Inflammatory macrophage (primary cell): ENCODE measurements around the gene LMO7.

Experiments used
- DNase-seq, 2 donors: peaks; one replicate each; pipeline ENCODE4 v3.0.0-alpha.2; 2020 to 2022

Gene LMO7

DNA sequence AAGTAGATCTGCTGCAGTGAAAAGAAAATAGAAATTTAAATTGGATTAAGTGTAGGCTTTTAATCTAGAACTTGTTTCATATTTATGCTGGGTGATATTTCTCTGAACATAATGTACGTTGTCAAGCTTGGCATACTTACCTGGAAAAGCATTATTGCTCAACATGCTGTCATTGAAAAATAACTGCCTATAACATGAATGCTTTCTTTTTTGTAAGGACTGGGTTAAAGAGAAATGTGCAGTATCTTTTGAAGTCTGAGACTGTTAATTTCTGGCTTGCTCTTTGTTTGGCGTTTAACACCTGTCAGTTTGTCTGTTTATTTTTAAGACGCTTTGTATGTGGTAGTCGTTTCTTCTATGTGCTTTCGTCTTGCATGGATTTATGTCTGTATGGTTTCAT is 175.2 kb downstream of the LMO7 start:
- no peak for DNase-seq

GRCh38 chr13:75811841-75812240 is 175.7 kb downstream of the LMO7 start:
- DNase-seq: no peak

GRCh38 chr13:75812751-75813181 is 176.6 kb downstream of the LMO7 start:
- DNase-seq: no peak

DNA sequence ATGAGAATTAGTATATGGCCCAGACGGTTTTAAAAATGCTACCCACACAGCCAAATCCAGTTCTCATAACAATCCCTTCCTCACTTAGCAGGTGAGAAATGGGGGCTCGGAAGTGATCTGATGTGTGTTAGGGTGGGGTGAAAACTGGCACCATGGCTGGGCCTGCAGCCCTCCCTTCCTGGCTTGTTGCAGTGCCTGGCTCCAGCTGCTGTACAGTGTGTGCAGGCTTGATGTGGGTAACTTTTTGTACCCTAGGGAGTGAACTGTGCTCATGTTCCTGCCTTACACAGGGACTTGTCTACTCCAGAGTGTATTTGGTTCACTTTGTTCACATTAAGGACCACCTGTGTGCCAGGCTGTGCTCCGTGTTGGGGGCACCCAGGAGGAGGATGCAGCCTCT is 177.2 kb downstream of the LMO7 start:
- no peak for DNase-seq

DNA sequence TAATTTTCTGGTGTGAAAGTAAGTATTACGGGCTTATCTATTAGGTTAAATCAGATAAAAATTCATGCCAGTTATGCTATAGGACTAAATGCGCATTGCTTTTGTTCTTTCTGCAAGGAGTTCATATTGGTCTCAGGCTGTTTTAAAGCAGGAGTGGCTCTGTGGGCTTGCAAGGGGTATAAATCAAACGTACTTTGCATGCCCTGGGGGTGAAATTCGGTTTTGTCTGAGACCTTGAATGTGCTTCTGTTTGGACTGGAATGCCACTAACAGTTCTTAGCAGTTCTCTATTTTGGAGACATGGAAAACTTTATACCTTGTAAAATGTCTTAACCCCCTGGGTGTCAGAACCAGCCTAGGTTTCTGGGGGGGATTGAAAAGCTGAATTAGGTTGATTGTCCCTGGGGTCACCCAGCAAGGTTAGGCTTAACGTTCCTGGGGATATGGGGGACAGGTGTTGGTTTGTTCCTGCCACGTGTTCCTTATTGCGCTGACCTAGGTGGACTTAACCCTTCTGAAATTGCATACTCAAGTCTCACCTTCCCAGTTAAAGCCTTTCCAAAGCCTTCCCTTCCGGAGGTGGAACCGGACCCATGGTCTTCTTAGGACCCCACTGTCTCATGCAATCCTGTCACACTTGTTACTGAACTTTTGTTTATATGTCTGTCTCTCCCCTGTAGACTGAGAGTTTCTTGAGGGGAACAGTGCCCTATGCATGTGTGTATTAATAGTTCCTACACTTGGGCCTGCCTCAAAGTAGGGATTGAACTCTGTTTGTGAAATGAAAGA is 182.2 kb downstream of the LMO7 start:
- DNase-seq: no peak

DNA sequence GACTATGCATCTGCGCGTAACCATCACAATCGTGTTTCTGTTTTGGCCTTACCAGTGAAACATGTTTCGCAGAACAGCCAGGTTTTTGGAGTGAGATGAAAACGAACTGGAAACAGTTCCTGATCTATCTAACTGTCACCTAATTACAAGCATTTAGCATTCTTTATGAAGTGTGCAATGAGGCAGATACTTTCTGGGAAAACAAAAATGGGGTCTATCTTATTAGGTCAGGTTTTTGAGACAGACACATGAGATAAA is 182.8 kb downstream of the LMO7 start:
- no peak for DNase-seq

DNA sequence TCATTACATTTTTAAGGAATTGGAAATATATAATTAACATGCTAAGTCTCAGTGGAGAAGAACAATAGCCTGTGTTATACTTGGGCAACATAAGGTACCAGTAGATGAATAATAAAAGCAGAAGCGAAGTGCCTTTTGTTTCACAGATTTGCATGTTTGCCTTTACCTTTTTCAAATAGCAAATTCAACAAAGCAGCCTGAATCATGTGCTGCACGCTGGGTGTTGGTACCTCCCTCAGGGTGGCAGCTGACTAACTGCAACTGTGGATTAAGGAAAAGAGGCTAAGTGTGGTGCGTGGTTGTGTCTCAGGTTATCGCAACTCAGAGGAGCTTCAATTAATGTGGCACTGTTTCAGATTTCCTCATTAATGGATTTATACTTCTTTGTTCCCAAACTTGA is 189.0 kb downstream of the LMO7 start:
- DNase-seq: no peak

- DNase-seq: no peak
Observed at GRCh38 chr13:75825594-75825993, 189.5 kb downstream of the LMO7 start.

GRCh38 chr13:75826391-75826790 is 190.3 kb downstream of the LMO7 start:
- DNase-seq: no peak

DNA sequence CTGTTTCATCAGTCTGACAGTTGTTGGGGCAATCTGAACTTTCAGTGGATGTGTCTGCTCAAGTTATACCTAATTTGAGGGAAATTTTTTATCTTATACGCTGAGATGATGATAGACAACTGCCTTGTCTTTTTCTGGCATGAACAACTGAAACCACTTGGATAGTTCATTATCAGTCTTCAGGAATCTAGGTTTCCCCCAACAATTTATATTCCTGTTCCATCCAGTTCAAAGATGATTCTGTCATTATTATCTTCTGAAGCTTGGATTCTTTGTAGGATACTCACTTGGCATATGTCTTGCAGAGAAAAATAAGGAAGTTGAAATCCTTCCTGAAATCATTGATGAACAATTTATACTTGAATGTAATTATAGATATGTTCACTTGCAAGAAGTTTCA is 193.7 kb downstream of the LMO7 start:
- DNase-seq: no peak

DNA sequence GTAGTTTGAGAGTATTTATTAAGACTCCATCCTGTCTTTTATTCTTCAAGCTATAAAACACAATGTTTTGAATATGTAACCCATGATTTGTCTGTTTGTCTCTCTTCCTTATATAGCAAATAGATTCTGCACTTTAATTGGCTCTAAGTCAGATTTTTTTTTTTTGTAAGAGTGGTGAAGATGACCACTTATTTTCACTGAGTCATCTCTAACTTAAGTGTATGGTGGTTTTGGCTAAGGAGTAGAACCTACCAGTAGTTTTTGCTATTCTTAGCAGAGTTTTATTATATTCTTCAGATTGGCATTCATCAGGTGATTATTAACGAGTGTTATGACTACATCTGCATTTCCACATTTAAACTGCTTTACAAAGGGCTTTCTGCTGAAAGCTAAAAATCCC is 194.7 kb downstream of the LMO7 start:
- DNase-seq: no peak

GRCh38 chr13:75831389-75831788 is 195.3 kb downstream of the LMO7 start:
- no peak for DNase-seq

DNA sequence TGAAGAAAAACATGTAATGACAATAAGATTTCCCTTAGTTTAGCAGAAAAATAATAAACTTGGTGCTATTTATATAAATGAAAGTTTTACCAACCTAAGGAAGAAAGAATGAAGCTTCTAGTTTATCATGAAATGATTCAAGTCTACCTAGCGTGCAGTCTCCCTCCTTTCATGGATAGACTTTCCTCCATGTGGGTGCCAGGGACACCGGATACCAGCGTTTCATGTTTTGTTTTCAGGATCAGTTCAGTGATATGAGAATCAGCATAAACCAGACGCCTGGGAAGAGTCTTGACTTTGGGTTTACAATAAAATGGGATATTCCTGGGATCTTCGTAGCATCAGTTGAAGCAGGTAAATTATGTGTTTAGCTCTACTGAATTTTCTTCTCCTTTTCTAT is 196.7 kb downstream of the LMO7 start:
- DNase-seq: no peak

DNA sequence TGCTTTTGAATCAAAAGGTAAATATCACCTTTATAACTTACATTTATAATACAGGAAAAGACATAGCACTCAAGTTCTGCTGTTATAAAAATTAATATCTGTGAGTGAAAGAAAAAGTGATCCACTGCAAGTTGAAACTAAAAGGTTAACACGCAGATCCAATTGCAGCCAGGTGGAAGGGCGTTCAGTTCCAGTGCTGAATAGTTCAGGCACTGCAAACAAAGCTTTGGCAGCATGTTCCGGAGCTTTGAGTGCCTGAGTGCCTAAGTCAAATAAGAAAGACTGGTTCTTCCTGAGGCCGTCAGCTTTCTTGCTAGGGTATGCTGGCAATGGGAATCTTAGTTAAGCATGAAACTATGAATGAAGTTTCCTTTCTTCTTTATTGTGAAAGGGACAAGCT is 200.3 kb downstream of the LMO7 start:
- no peak for DNase-seq

- DNase-seq: peak; percentile 2 to 58
Observed at GRCh38 chr13:75838366-75839005, 202.4 kb downstream of the LMO7 start.

GRCh38 chr13:75839406-75839805 is 203.3 kb downstream of the LMO7 start:
- DNase-seq: peak; percentile 31 to 35

DNA sequence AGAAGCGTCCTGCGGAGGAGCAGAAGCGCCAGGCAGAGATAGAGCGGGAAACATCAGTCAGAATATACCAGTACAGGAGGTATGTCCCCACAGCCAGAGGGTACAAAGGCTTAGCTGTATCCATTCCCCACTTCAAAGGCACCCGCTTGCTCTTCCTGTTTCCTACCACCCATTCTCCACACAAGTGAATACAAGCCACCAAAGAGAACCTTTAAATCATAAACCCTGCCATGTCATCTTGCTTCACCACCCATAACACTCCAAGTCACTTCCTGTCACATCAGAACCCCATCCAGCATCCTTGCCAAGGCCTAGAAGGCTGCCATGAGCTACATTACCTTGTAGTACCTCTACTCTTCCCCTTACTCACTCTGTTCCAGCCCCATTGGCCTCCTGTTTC is 205.8 kb downstream of the LMO7 start:
- DNase-seq: no peak

- DNase-seq: no peak
Observed at GRCh38 chr13:75843074-75843473, 206.9 kb downstream of the LMO7 start.

GRCh38 chr13:75843991-75844390 is 207.9 kb downstream of the LMO7 start:
- no peak for DNase-seq

GRCh38 chr13:75847588-75847987 is 211.5 kb downstream of the LMO7 start:
- no peak for DNase-seq

- no peak for DNase-seq
Observed at GRCh38 chr13:75850916-75851315, 214.8 kb downstream of the LMO7 start.

GRCh38 chr13:75855216-75855615 is 219.1 kb downstream of the LMO7 start:
- DNase-seq: no peak

GRCh38 chr13:75855847-75856246 is 219.7 kb downstream of the LMO7 start:
- no peak for DNase-seq

GRCh38 chr13:75857291-75857690 is 221.2 kb downstream of the LMO7 start:
- DNase-seq: no peak

DNA sequence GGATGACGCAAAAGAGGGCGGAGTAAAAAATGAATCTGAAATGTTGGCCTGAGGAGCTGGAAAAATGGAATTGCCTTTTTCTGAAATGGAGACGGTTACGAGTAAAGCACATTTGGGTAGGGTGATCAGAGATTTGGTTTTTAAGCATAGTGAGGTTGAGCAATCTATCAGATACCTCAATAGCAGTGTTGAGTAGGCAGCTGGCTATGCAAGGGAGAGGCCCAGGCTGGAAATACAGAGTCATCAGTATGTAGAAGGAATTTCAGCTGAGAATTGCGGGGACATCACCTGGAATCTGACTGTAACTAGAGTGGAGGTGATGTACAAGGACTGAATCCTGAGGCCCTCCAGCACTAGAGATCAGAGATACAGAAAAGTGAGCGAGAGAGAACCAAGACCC is 224.8 kb downstream of the LMO7 start:
- DNase-seq: no peak
